Gastrocnemius medialis (tissue), 4 donors: ENCODE results near the gene C1orf198. TPM values are rescaled to one million over a fixed set of nuclear protein-coding genes. Genes with fewer than 3 reads are reported as not detected.

Experiments
- ATAC-seq, 2 donors: fragments of 150-250 bp; one replicate each; pipeline ENCODE4 v1.9.1; 2016
- DNase-seq, 2 donors: peaks; one replicate each; pipeline ENCODE4 v3.0.0-alpha.2; 2019
- H3K27ac ChIP-seq, 4 donors: fragments of 200-600 bp; sonication (generic); 1 replicate in 1 of 4; 2 replicates in 3 of 4; pipeline ENCODE4 v1.5.1; 2016 to 2018; ENCODE audit warnings: mild to moderate bottlenecking in 2 of 4, moderate library complexity in 1 of 4
- H3K27me3 ChIP-seq, 3 donors: fragments of 200-600 bp; sonication (generic) in 2 of 3; 1 replicate in 1 of 3; 2 replicates in 2 of 3; pipeline versions ENCODE4 v1.5.1 to v1.6.0; 2016 to 2019; ENCODE audit warnings: mild to moderate bottlenecking in 1 of 3, moderate library complexity in 1 of 3
- H3K36me3 ChIP-seq, 2 donors: fragments of 200-600 bp; sonication (generic) in 1 of 2; one replicate each; pipeline ENCODE4 v1.5.1; 2017 to 2018
- H3K4me1 ChIP-seq, 2 donors: fragments of 200-600 bp; sonication (generic) in 1 of 2; one replicate each; pipeline ENCODE4 v1.5.1; 2016 to 2017; ENCODE audit warnings: mild to moderate bottlenecking in 2 of 2
- H3K4me3 ChIP-seq, 4 donors: fragments of 200-600 bp; sonication (generic) in 3 of 4; 1 replicate in 1 of 4; 2 replicates in 3 of 4; pipeline ENCODE4 v1.5.1; 2016 to 2019; ENCODE audit warnings: mild to moderate bottlenecking in 2 of 4
- H3K9me3 ChIP-seq, 3 donors: fragments of 200-600 bp; sonication (generic) in 2 of 3; 1 replicate in 1 of 3; 2 replicates in 2 of 3; pipeline ENCODE4 v1.5.1; 2016 to 2019
- POLR2A ChIP-seq, 2 donors: fragments of 450-650 bp; IDR thresholded peaks; one replicate each; pipeline ENCODE4 v1.6.1; 2017; ENCODE audit warnings: antibody characterized with exemption in 2 of 2, mild to moderate bottlenecking in 2 of 2, moderate library complexity in 2 of 2
- in situ Hi-C, 4 donors: fragments of 200-750 bp; cut with MboI; loops; one replicate each; pipeline versions ENCODE4 v1.15.0 to v1.8.0; 2017; ENCODE audit warnings: low sequenced_read_pairs in 4 of 4
- intact Hi-C: fragments of 100-400 bp; cut with DNase I; formaldehyde crosslinking; loops from one replicate; pipeline ENCODE4 v1.15.1; 2023; ENCODE audit warnings: low total_unique reads
- total RNA-seq, 4 donors: library from RNA; depleted of rRNA; stranded (reverse); fragments of >200 nt; gene quantifications; one replicate each; pipeline versions ENCODE4 v1.1.0 to v1.2.3, GENCODE V29; 2016
- TF ChIP-seq, protein P1 (sequence below), 5 experiments: fragments of 450-650 bp in 3 of 5; fragments of 200-600 bp in 2 of 5; sonication (generic) in 2 of 5; IDR thresholded peaks in 4 of 5; conservative IDR thresholded peaks in 1 of 5; 1 replicate in 4 of 5; 2 replicates in 1 of 5; pipeline ENCODE4 v1.5.1; 2016 to 2019; ENCODE audit warnings: antibody characterized with exemption in 5 of 5, mild to moderate bottlenecking in 3 of 5, moderate library complexity in 3 of 5

Gene C1orf198
- total RNA-seq, 4 donors from 2014 or later = 281 to 590 (median 339) TPM

- ATAC-seq (no peak), DNase-seq (no peak)
- in situ Hi-C loops = no loop called here
- Histone ChIP-seq H3K9me3 (no peaks in the 10 kb centered on the region), H3K4me3 (no peak overlapping the region), H3K36me3 (no peaks in the 10 kb centered on the region), H3K27me3 (no peaks in the 10 kb centered on the region), H3K27ac (no peak overlapping the region), H3K4me1 (no peaks in the 10 kb centered on the region)
- intact Hi-C loops = no loop called here
- TF ChIP-seq, protein P1, sequence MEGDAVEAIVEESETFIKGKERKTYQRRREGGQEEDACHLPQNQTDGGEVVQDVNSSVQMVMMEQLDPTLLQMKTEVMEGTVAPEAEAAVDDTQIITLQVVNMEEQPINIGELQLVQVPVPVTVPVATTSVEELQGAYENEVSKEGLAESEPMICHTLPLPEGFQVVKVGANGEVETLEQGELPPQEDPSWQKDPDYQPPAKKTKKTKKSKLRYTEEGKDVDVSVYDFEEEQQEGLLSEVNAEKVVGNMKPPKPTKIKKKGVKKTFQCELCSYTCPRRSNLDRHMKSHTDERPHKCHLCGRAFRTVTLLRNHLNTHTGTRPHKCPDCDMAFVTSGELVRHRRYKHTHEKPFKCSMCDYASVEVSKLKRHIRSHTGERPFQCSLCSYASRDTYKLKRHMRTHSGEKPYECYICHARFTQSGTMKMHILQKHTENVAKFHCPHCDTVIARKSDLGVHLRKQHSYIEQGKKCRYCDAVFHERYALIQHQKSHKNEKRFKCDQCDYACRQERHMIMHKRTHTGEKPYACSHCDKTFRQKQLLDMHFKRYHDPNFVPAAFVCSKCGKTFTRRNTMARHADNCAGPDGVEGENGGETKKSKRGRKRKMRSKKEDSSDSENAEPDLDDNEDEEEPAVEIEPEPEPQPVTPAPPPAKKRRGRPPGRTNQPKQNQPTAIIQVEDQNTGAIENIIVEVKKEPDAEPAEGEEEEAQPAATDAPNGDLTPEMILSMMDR (IDR thresholded peaks at IDR 0.05 in 4 of 5, conservative IDR thresholded peaks at IDR 0.05 in 1 of 5) = no peak
- no peak for TF ChIP-seq POLR2A (IDR thresholded peaks at IDR 0.05)
Measured at GRCh38 chr1:230895452-230895851, 27.1 kb upstream of the C1orf198 start.

- Histone ChIP-seq H3K36me3 (no peaks in the 10 kb centered on the region), H3K27me3 (no peaks in the 10 kb centered on the region), H3K4me3 (no peak overlapping the region), H3K27ac (no peak overlapping the region), H3K4me1 (no peaks in the 10 kb centered on the region), H3K9me3 (no peaks in the 10 kb centered on the region)
- no peak for TF ChIP-seq POLR2A (IDR thresholded peaks at IDR 0.05)
- TF ChIP-seq, protein P1 (IDR thresholded peaks at IDR 0.05 in 4 of 5, conservative IDR thresholded peaks at IDR 0.05 in 1 of 5) = no peak
- ATAC-seq (no peak), DNase-seq (no peak)
- in situ Hi-C loops = no loop called here
- intact Hi-C loops = no loop called here
Measured at GRCh38 chr1:230894664-230895063, 26.3 kb upstream of the C1orf198 start.

- H3K27ac ChIP-seq = no peak overlapping the region
- no peaks in the 10 kb centered on the region for H3K36me3 ChIP-seq
- H3K27me3 ChIP-seq = no peaks in the 10 kb centered on the region
- DNase-seq (no peak), ATAC-seq (no peak)
- in situ Hi-C loops (no loop called here), intact Hi-C loops (no loop called here)
- H3K9me3 ChIP-seq = no peaks in the 10 kb centered on the region
- H3K4me1 ChIP-seq = no peaks in the 10 kb centered on the region
- H3K4me3 ChIP-seq = no peak overlapping the region
- no peak for TF ChIP-seq POLR2A (IDR thresholded peaks at IDR 0.05)
- TF ChIP-seq, protein P1 (IDR thresholded peaks at IDR 0.05 in 4 of 5, conservative IDR thresholded peaks at IDR 0.05 in 1 of 5) = no peak
Measured at GRCh38 chr1:230894032-230894431, 25.7 kb upstream of the C1orf198 start.

DNA sequence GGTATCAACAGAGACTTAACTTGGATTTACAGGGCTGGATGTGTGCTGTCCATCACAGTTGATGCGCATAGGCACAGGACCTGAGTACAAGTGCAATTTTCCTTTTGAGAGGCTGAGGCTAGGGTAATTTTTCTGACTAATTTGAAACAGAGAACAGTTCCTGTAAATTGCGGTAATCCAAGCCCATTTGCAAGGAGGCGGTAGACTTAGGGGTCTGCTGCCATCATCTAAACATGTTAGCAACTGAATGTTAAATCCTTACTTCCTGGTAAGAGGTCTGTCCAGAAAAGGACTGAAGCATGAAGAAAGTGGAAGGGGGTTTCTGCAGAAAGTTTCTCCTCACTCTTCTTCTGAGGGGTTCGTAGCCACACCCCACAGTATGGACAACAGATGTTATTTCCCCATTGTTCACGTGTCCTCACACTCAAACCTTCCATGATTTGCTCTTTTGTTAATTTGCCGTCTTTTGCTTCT lies 23.7 kb upstream of the C1orf198 start:
- intact Hi-C loops (no loop called here), in situ Hi-C loops (no loop called here)
- Histone ChIP-seq H3K4me1 (no peaks in the 10 kb centered on the region), H3K9me3 (no peaks in the 10 kb centered on the region), H3K4me3 (no peak overlapping the region), H3K27ac (no peak overlapping the region), H3K36me3 (no peaks in the 10 kb centered on the region), H3K27me3 (no peaks in the 10 kb centered on the region)
- DNase-seq = no peak
- no peak for TF ChIP-seq POLR2A (IDR thresholded peaks at IDR 0.05)
- TF ChIP-seq, protein P1 (IDR thresholded peaks at IDR 0.05 in 4 of 5, conservative IDR thresholded peaks at IDR 0.05 in 1 of 5) = no peak
- no peak for ATAC-seq

GRCh38 chr1:230891413-230891812 lies 23.1 kb upstream of the C1orf198 start:
- Histone ChIP-seq H3K36me3 (no peaks in the 10 kb centered on the region), H3K27me3 (no peaks in the 10 kb centered on the region), H3K4me1 (no peaks in the 10 kb centered on the region), H3K4me3 (no peak overlapping the region), H3K27ac (no peak overlapping the region), H3K9me3 (no peaks in the 10 kb centered on the region)
- intact Hi-C loops = no loop called here
- TF ChIP-seq, protein P1 (IDR thresholded peaks at IDR 0.05 in 4 of 5, conservative IDR thresholded peaks at IDR 0.05 in 1 of 5) = no peak
- no peak for TF ChIP-seq POLR2A (IDR thresholded peaks at IDR 0.05)
- ATAC-seq (no peak), DNase-seq (no peak)
- in situ Hi-C loops = no loop called here
